H1 (cell line): Measurements from ENCODE around the gene KLKB1. TPM values are rescaled to one million over a fixed set of nuclear protein-coding genes. Genes with fewer than 3 reads are reported as not detected.

Experiments
- BCL11A ChIP-seq, 2 experiments: IDR thresholded peaks; one replicate each; pipeline ENCODE4 v1.6.1; 2011; ENCODE audit warnings: low read depth in 2 of 2, low read length in 2 of 2, mild to moderate bottlenecking in 2 of 2
- CBX5 ChIP-seq: fragments of 300-800, 300-1000 bp; sonication (generic); IDR thresholded peaks from 2 replicates; pipeline ENCODE4 v1.7.1; 2016; ENCODE audit warnings: antibody characterized with exemption, low read length, low read depth
- CBX8 ChIP-seq: fragments of 300-800, 300-1000 bp; sonication (generic); IDR thresholded peaks from 2 replicates; pipeline ENCODE4 v1.7.1; 2016; ENCODE audit warnings: low read depth, low read length, borderline replicate concordance
- GTF2F1 ChIP-seq: IDR thresholded peaks from 2 replicates; pipeline ENCODE4 v1.6.1; 2012; ENCODE audit warnings: low read depth, low read length, improper control_type of control experiment, borderline replicate concordance
- KDM1A ChIP-seq: fragments of 200-600, 300-600 bp; sonication (generic); IDR thresholded peaks from 2 replicates; pipeline ENCODE4 v1.7.1; 2016; ENCODE audit warnings: mild to moderate bottlenecking, low read length, borderline replicate concordance
- POU5F1 ChIP-seq: IDR thresholded peaks from 2 replicates; pipeline ENCODE4 v1.6.1; 2011; ENCODE audit warnings: low read depth, mild to moderate bottlenecking, low read length, moderate library complexity
- SAP30 ChIP-seq: fragments of 300-600 bp; sonication (generic); IDR thresholded peaks from 2 replicates; pipeline ENCODE4 v1.7.1; 2012; ENCODE audit warnings: low read length, moderate library complexity, mild to moderate bottlenecking, inconsistent platforms; ENCODE audit not compliant: insufficient read depth, insufficient replicate concordance
- polyA plus RNA-seq, 7 experiments: library from polyadenylated mRNA; depleted of rRNA in 3 of 7; stranded (reverse) in 5 of 7; unstranded in 2 of 7; fragments of >200 nt in 5 of 7; fragments of 200-250 nt in 2 of 7; gene quantifications; 1 replicate in 5 of 7; 2 replicates in 1 of 7; 4 replicates in 1 of 7; pipeline versions ENCODE4 v1.2.1 to v1.2.3, GENCODE V29; 2011 to 2013; ENCODE audit warnings: missing spikeins in 2 of 7, mixed read lengths in 2 of 7
- total RNA-seq: library from RNA; stranded (reverse); fragmentation: NEBNext Ultra II Directional; extraction: Animal tissue kit (Norgen Biotek cat#: 25700); gene quantifications from 2 replicates; pipeline ENCODE4 v1.2.1, GENCODE V29; 2021
- TF ChIP-seq, protein P1 (sequence below): IDR thresholded peaks from 2 replicates; pipeline ENCODE4 v1.6.1; 2012; ENCODE audit warnings: low read length, inconsistent platforms

The KLKB1 gene
- total and polyA plus RNA-seq, 2 of the 8 experiments (the other 6 are each of a cell fraction or from before 2014, with no cell fraction given), result 12.0 to 20.9 TPM

- TF ChIP-seq SAP30, result no peak
- no peak for TF ChIP-seq CBX8
- TF ChIP-seq CBX5, result no peak
- no peak for TF ChIP-seq POU5F1
- no peak for TF ChIP-seq BCL11A (IDR thresholded peaks at IDR 0.05; ENCODE audit: low read depth in 2 of 2, low read length in 2 of 2)
- TF ChIP-seq, protein P1, sequence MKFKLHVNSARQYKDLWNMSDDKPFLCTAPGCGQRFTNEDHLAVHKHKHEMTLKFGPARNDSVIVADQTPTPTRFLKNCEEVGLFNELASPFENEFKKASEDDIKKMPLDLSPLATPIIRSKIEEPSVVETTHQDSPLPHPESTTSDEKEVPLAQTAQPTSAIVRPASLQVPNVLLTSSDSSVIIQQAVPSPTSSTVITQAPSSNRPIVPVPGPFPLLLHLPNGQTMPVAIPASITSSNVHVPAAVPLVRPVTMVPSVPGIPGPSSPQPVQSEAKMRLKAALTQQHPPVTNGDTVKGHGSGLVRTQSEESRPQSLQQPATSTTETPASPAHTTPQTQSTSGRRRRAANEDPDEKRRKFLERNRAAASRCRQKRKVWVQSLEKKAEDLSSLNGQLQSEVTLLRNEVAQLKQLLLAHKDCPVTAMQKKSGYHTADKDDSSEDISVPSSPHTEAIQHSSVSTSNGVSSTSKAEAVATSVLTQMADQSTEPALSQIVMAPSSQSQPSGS, result no peak
- no peak for TF ChIP-seq GTF2F1
- TF ChIP-seq KDM1A, result no peak
Measured at GRCh38 chr4:186260117-186260503, 32.8 kb downstream of the KLKB1 start (continued).
